ENCODE measurements around the gene TNFRSF14. TPM values are rescaled to one million over a fixed set of nuclear protein-coding genes. Genes with fewer than 3 reads are reported as not detected.

Gene TNFRSF14
- total and polyA plus RNA-seq, 9 donors = 11.0 to 33.8 (median 15.2) TPM

- H3K4me3 ChIP-seq (ENCODE audit: low read length) = no peak overlapping the region
- no peaks in the 10 kb centered on the region for H3K9me3 ChIP-seq (replicated peaks; ENCODE audit: control insufficient read depth, low read depth, low read length)
- H3K4me1 ChIP-seq (ENCODE audit: control insufficient read depth, insufficient read depth, low read length) = peaks cover 41% of the 10 kb centered on the region
- H3K27ac ChIP-seq (ENCODE audit: low read length) = no peak overlapping the region
- no peaks in the 10 kb centered on the region for H3K36me3 ChIP-seq (ENCODE audit: control insufficient read depth, insufficient read depth, low read length)
- no peak for DNase-seq
- H3K27me3 ChIP-seq (ENCODE audit: control insufficient read depth, insufficient read depth, low read length) = peaks cover 65% of the 10 kb centered on the region
- WGBS (ENCODE audit: insufficient coverage) = 72% methylated on average over 5 of the region's 9 CpGs
Observed at GRCh38 chr1:2535981-2536380, 20.2 kb upstream of the TNFRSF14 start.

- peaks cover 50% of the 10 kb centered on the region for H3K27me3 ChIP-seq (ENCODE audit: control insufficient read depth, insufficient read depth, low read length)
Observed at GRCh38 chr1:2537784-2538115, 18.4 kb upstream of the TNFRSF14 start.

GRCh38 chr1:2538376-2538775, 17.8 kb upstream of the TNFRSF14 start:
- Histone ChIP-seq H3K27me3 (ENCODE audit: control insufficient read depth, insufficient read depth, low read length) (peaks cover 46% of the 10 kb centered on the region), H3K27ac (ENCODE audit: low read length) (no peak overlapping the region), H3K4me1 (ENCODE audit: control insufficient read depth, insufficient read depth, low read length) (peaks cover 35% of the 10 kb centered on the region), H3K9me3 (replicated peaks; ENCODE audit: control insufficient read depth, low read depth, low read length) (no peaks in the 10 kb centered on the region), H3K4me3 (ENCODE audit: low read length) (no peak overlapping the region), H3K36me3 (ENCODE audit: control insufficient read depth, insufficient read depth, low read length) (no peaks in the 10 kb centered on the region)
- 76% methylated on average over 2 of the region's 4 CpGs for WGBS (ENCODE audit: insufficient coverage)
- DNase-seq = no peak

More at GRCh38 chr1:2537784-2538115, 18.4 kb upstream of the TNFRSF14 start:
- Histone ChIP-seq H3K4me1 (ENCODE audit: control insufficient read depth, insufficient read depth, low read length) (peaks cover 36% of the 10 kb centered on the region), H3K9me3 (replicated peaks; ENCODE audit: control insufficient read depth, low read depth, low read length) (no peaks in the 10 kb centered on the region), H3K27ac (ENCODE audit: low read length) (no peak overlapping the region), H3K36me3 (ENCODE audit: control insufficient read depth, insufficient read depth, low read length) (no peaks in the 10 kb centered on the region), H3K4me3 (ENCODE audit: low read length) (no peak overlapping the region)
- DNase-seq = no peak
- 75% methylated on average over 5 of the region's 9 CpGs for WGBS (ENCODE audit: insufficient coverage)

- Histone ChIP-seq H3K4me1 (ENCODE audit: control insufficient read depth, insufficient read depth, low read length) (peaks cover 39% of the 10 kb centered on the region), H3K27me3 (ENCODE audit: control insufficient read depth, insufficient read depth, low read length) (peaks cover 42% of the 10 kb centered on the region), H3K4me3 (ENCODE audit: low read length) (no peak overlapping the region), H3K36me3 (ENCODE audit: control insufficient read depth, insufficient read depth, low read length) (no peaks in the 10 kb centered on the region), H3K9me3 (replicated peaks; ENCODE audit: control insufficient read depth, low read depth, low read length) (no peaks in the 10 kb centered on the region), H3K27ac (ENCODE audit: low read length) (no peak overlapping the region)
- no peak for DNase-seq
- 77% methylated on average over 7 of the region's 8 CpGs for WGBS (ENCODE audit: insufficient coverage)
Observed at GRCh38 chr1:2538872-2539271, 17.3 kb upstream of the TNFRSF14 start.

GRCh38 chr1:2539312-2539907, 16.8 kb upstream of the TNFRSF14 start:
- H3K27me3 ChIP-seq (ENCODE audit: control insufficient read depth, insufficient read depth, low read length) = peaks cover 37% of the 10 kb centered on the region
- 77% methylated on average over 4 of the region's 12 CpGs for WGBS (ENCODE audit: insufficient coverage)
- no peaks in the 10 kb centered on the region for H3K36me3 ChIP-seq (ENCODE audit: control insufficient read depth, insufficient read depth, low read length)
- H3K4me1 ChIP-seq (ENCODE audit: control insufficient read depth, insufficient read depth, low read length) = peaks cover 42% of the 10 kb centered on the region
- no peak for DNase-seq
- H3K4me3 ChIP-seq (ENCODE audit: low read length) = no peak overlapping the region
- H3K27ac ChIP-seq (ENCODE audit: low read length) = no peak overlapping the region
- H3K9me3 ChIP-seq (replicated peaks; ENCODE audit: control insufficient read depth, low read depth, low read length) = no peaks in the 10 kb centered on the region

- Histone ChIP-seq H3K27ac (ENCODE audit: low read length) (no peak overlapping the region), H3K4me1 (ENCODE audit: control insufficient read depth, insufficient read depth, low read length) (peaks cover 54% of the 10 kb centered on the region), H3K4me3 (ENCODE audit: low read length) (no peak overlapping the region), H3K9me3 (replicated peaks; ENCODE audit: control insufficient read depth, low read depth, low read length) (no peaks in the 10 kb centered on the region), H3K36me3 (ENCODE audit: control insufficient read depth, insufficient read depth, low read length) (no peaks in the 10 kb centered on the region), H3K27me3 (ENCODE audit: control insufficient read depth, insufficient read depth, low read length) (peaks cover 21% of the 10 kb centered on the region)
- 0% methylated on average over 20 of the region's 39 CpGs for WGBS (ENCODE audit: insufficient coverage)
- DNase-seq = no peak
Observed at GRCh38 chr1:2540816-2541492, 15.2 kb upstream of the TNFRSF14 start.

- 78% methylated on average over 24 of the region's 25 CpGs for WGBS (ENCODE audit: insufficient coverage)
- no peak overlapping the region for H3K27ac ChIP-seq (ENCODE audit: low read length)
- H3K36me3 ChIP-seq (ENCODE audit: control insufficient read depth, insufficient read depth, low read length) = no peaks in the 10 kb centered on the region
- H3K4me3 ChIP-seq (ENCODE audit: low read length) = no peak overlapping the region
- DNase-seq = no peak
- H3K9me3 ChIP-seq (replicated peaks; ENCODE audit: control insufficient read depth, low read depth, low read length) = no peaks in the 10 kb centered on the region
- H3K4me1 ChIP-seq (ENCODE audit: control insufficient read depth, insufficient read depth, low read length) = peaks cover 58% of the 10 kb centered on the region
- peaks cover 20% of the 10 kb centered on the region for H3K27me3 ChIP-seq (ENCODE audit: control insufficient read depth, insufficient read depth, low read length)
Observed at GRCh38 chr1:2541619-2542245, 14.4 kb upstream of the TNFRSF14 start.

GRCh38 chr1:2542246-2542915, 13.8 kb upstream of the TNFRSF14 start:
- Histone ChIP-seq H3K27ac (ENCODE audit: low read length) (no peak overlapping the region), H3K4me1 (ENCODE audit: control insufficient read depth, insufficient read depth, low read length) (peaks cover 62% of the 10 kb centered on the region), H3K36me3 (ENCODE audit: control insufficient read depth, insufficient read depth, low read length) (no peaks in the 10 kb centered on the region), H3K4me3 (ENCODE audit: low read length) (no peak overlapping the region), H3K9me3 (replicated peaks; ENCODE audit: control insufficient read depth, low read depth, low read length) (no peaks in the 10 kb centered on the region), H3K27me3 (ENCODE audit: control insufficient read depth, insufficient read depth, low read length) (peaks cover 26% of the 10 kb centered on the region)
- DNase-seq = no peak
- WGBS (ENCODE audit: insufficient coverage) = 60% methylated on average over 8 of the region's 11 CpGs

GRCh38 chr1:2543543-2544092, 12.6 kb upstream of the TNFRSF14 start:
- Histone ChIP-seq H3K27ac (ENCODE audit: low read length) (peak overlapping the region; percentile 7), H3K27me3 (ENCODE audit: control insufficient read depth, insufficient read depth, low read length) (peaks cover 26% of the 10 kb centered on the region), H3K4me3 (ENCODE audit: low read length) (no peak overlapping the region), H3K4me1 (ENCODE audit: control insufficient read depth, insufficient read depth, low read length) (peaks cover 68% of the 10 kb centered on the region), H3K36me3 (ENCODE audit: control insufficient read depth, insufficient read depth, low read length) (no peaks in the 10 kb centered on the region), H3K9me3 (replicated peaks; ENCODE audit: control insufficient read depth, low read depth, low read length) (no peaks in the 10 kb centered on the region)
- DNase-seq = no peak
- 19% methylated on average over 23 of the region's 26 CpGs for WGBS (ENCODE audit: insufficient coverage)

All from muscle of leg (tissue), 11 donors.